K562 (cell line): ENCODE measurements around the gene NTSR1. TPM values are rescaled to one million over a fixed set of nuclear protein-coding genes. Genes with fewer than 3 reads are reported as not detected.
A peak's percentile ranks its signal among the peaks of the same experiment; 100 is the strongest.

Source experiments
- DPF2 ChIP-seq: fragments of 450-650 bp; IDR thresholded peaks from 2 replicates; pipeline ENCODE4 v1.6.1; 2016
- MYNN ChIP-seq, 2 experiments: sonication (generic); formaldehyde crosslinking in 1 of 2; IDR thresholded peaks; 2 replicates each; pipeline versions ENCODE4 v1.5.0 to v1.6.1; 2016 to 2020; ENCODE audit warnings: antibody characterized with exemption in 1 of 2, missing genetic modification reagents in 1 of 2
- SMARCE1 ChIP-seq: fragments of 450-650 bp; IDR thresholded peaks from 2 replicates; pipeline ENCODE4 v1.7.1; 2016; ENCODE audit warnings: mild to moderate bottlenecking
- SOX6 ChIP-seq: fragments of 450-650 bp; IDR thresholded peaks from 2 replicates; pipeline ENCODE4 v1.6.1; 2014; ENCODE audit warnings: mild to moderate bottlenecking
- SP1 ChIP-seq: sonication (generic); formaldehyde crosslinking; IDR thresholded peaks from 2 replicates; pipeline ENCODE4 v1.8.1; 2022; ENCODE audit warnings: mild to moderate bottlenecking, missing genetic modification reagents
- ZNF263 ChIP-seq: sonication (generic); formaldehyde crosslinking; IDR thresholded peaks from 2 replicates; pipeline ENCODE4 v1.8.0; 2022; ENCODE audit warnings: mild to moderate bottlenecking, missing genetic modification reagents, borderline replicate concordance
- polyA plus RNA-seq, 8 experiments: library from polyadenylated mRNA; depleted of rRNA in 4 of 8; stranded (reverse) in 5 of 8; unstranded in 3 of 8; fragments of >200 nt; fragmentation: Nextera tagmentation in 2 of 8; fragmentation: Illumina TruSeq in 1 of 8; extraction: Ambion mirVana in 2 of 8; extraction: Trizol in 1 of 8; gene quantifications; 2 replicates each; pipeline versions ENCODE4 v1.2.1 to v1.2.3, GENCODE V29; 2011 to 2014; ENCODE audit warnings: inconsistent platforms in 1 of 8, missing spikeins in 1 of 8
- total RNA-seq, 7 experiments: library from RNA; depleted of rRNA in 6 of 7; stranded (reverse); fragments of >200 nt in 6 of 7; fragmentation: Illumina TruSeq in 2 of 7; extraction: Trizol in 2 of 7; gene quantifications; 2 replicates each; pipeline versions ENCODE4 v1.2.1 to v1.2.3, GENCODE V29; 2011 to 2021; ENCODE audit warnings: low replicate concordance in 1 of 7
- TF ChIP-seq, protein P1 (sequence below): fragments of 450-650 bp; IDR thresholded peaks from 2 replicates; pipeline ENCODE4 v1.6.1; 2018; ENCODE audit not compliant: partially characterized antibody
- TF ChIP-seq, protein P2 (sequence below): fragments of 450-650 bp; IDR thresholded peaks from 2 replicates; pipeline ENCODE4 v1.6.1; 2016
- TF ChIP-seq, protein P3 (sequence below): sonication (generic); formaldehyde crosslinking; IDR thresholded peaks from 2 replicates; pipeline ENCODE4 v1.8.0; 2022; ENCODE audit warnings: missing genetic modification reagents, mild to moderate bottlenecking, moderate library complexity, borderline replicate concordance

The NTSR1 gene
- total and polyA plus RNA-seq, 9 of the 15 experiments (the other 6 are each of a cell fraction or from before 2014, with no cell fraction given) = 0.04 to 0.40 (median 0.13) TPM; not detected in 3

DNA sequence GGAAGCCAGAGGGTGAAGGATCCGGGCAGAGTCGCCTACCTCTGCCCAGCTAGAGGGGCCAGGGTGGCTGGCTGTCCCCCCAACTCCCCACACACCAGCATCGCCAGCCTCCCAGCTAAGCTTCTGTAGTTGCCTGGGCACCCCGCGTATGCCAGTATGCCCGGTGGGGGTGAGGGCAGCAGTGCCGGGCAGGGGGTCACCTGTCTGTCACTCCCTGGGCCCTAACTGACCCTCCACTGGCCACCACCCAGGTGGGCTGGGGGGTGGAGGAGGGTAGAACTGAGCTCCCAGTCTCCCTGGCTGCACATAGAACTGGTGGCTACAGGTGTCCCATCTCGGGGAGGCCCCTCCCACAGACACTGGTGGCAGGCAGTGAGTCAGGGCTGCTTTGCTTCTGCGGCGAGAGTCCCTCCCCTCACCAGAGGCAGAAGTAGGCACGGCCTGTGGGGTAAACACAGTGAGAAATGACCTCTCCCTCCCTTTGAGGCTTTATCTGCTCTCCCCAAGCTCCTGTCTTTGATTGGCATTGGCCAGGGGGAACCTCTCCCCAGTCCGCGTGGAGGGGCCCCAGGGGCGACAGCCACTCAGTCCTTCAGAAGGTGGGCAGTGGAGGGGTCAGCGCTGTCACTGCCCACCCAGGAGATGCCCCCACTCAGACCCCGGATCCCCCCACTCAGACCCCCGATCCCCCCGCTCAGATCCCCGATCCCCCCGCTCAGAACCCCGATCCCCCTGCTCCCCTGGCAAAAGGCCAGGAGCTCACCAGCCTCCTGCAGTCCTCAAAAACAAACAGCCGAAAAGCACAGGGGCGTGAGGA, 2.5 kb downstream of the NTSR1 start (continued):
- TF ChIP-seq, protein P1, sequence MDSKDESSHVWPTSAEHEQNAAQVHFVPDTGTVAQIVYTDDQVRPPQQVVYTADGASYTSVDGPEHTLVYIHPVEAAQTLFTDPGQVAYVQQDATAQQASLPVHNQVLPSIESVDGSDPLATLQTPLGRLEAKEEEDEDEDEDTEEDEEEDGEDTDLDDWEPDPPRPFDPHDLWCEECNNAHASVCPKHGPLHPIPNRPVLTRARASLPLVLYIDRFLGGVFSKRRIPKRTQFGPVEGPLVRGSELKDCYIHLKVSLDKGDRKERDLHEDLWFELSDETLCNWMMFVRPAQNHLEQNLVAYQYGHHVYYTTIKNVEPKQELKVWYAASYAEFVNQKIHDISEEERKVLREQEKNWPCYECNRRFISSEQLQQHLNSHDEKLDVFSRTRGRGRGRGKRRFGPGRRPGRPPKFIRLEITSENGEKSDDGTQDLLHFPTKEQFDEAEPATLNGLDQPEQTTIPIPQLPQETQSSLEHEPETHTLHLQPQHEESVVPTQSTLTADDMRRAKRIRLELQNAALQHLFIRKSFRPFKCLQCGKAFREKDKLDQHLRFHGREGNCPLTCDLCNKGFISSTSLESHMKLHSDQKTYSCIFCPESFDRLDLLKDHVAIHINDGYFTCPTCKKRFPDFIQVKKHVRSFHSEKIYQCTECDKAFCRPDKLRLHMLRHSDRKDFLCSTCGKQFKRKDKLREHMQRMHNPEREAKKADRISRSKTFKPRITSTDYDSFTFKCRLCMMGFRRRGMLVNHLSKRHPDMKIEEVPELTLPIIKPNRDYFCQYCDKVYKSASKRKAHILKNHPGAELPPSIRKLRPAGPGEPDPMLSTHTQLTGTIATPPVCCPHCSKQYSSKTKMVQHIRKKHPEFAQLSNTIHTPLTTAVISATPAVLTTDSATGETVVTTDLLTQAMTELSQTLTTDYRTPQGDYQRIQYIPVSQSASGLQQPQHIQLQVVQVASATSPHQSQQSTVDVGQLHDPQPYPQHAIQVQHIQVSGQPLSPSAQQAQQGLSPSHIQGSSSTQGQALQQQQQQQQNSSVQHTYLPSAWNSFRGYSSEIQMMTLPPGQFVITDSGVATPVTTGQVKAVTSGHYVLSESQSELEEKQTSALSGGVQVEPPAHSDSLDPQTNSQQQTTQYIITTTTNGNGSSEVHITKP = peak; percentile 47
- TF ChIP-seq DPF2 (no peak), SP1 (CRISPR knock-in tag) (no peak), SMARCE1 (peak; percentile 26; the same call in 1 of the 2 replicates), ZNF263 (0 out of 2 replicates have a peak, but pooled peaks have one; percentile 37), SOX6 (no peak), MYNN (IDR thresholded peaks at IDR 0.05) (peak; percentile 23; the same call in 1 of the 2 replicates), MYNN (CRISPR knock-in tag; IDR thresholded peaks at IDR 0.05) (no peak)
- TF ChIP-seq, protein P2, sequence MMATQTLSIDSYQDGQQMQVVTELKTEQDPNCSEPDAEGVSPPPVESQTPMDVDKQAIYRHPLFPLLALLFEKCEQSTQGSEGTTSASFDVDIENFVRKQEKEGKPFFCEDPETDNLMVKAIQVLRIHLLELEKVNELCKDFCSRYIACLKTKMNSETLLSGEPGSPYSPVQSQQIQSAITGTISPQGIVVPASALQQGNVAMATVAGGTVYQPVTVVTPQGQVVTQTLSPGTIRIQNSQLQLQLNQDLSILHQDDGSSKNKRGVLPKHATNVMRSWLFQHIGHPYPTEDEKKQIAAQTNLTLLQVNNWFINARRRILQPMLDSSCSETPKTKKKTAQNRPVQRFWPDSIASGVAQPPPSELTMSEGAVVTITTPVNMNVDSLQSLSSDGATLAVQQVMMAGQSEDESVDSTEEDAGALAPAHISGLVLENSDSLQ = peak; percentile 65
- TF ChIP-seq, protein P3, sequence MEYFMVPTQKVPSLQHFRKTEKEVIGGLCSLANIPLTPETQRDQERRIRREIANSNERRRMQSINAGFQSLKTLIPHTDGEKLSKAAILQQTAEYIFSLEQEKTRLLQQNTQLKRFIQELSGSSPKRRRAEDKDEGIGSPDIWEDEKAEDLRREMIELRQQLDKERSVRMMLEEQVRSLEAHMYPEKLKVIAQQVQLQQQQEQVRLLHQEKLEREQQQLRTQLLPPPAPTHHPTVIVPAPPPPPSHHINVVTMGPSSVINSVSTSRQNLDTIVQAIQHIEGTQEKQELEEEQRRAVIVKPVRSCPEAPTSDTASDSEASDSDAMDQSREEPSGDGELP (CRISPR knock-in tag) = no peak
